Loucy (cell line): ENCODE results near the gene MRPL9.

Experiments used
- EZH2phosphoT487 ChIP-seq: fragments of 200-600 bp; IDR thresholded peaks from 2 replicates; pipeline ENCODE4 v1.6.1; 2018; ENCODE audit warnings: antibody characterized with exemption, mild to moderate bottlenecking, moderate library complexity, borderline replicate concordance
- TF ChIP-seq, protein P1 (sequence below): fragments of 200-600 bp; sonication (generic); conservative IDR thresholded peaks from 2 replicates; pipeline ENCODE4 v1.5.1; 2014; ENCODE audit warnings: mild to moderate bottlenecking, antibody characterized with exemption, low read length

- TF ChIP-seq, protein P1, sequence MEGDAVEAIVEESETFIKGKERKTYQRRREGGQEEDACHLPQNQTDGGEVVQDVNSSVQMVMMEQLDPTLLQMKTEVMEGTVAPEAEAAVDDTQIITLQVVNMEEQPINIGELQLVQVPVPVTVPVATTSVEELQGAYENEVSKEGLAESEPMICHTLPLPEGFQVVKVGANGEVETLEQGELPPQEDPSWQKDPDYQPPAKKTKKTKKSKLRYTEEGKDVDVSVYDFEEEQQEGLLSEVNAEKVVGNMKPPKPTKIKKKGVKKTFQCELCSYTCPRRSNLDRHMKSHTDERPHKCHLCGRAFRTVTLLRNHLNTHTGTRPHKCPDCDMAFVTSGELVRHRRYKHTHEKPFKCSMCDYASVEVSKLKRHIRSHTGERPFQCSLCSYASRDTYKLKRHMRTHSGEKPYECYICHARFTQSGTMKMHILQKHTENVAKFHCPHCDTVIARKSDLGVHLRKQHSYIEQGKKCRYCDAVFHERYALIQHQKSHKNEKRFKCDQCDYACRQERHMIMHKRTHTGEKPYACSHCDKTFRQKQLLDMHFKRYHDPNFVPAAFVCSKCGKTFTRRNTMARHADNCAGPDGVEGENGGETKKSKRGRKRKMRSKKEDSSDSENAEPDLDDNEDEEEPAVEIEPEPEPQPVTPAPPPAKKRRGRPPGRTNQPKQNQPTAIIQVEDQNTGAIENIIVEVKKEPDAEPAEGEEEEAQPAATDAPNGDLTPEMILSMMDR: no peak
- TF ChIP-seq EZH2phosphoT487: no peak
Observed at GRCh38 chr1:151733126-151733525, 30.2 kb downstream of the MRPL9 start.
